ENCODE data around the gene KCNMA1.

Gene KCNMA1

DNA sequence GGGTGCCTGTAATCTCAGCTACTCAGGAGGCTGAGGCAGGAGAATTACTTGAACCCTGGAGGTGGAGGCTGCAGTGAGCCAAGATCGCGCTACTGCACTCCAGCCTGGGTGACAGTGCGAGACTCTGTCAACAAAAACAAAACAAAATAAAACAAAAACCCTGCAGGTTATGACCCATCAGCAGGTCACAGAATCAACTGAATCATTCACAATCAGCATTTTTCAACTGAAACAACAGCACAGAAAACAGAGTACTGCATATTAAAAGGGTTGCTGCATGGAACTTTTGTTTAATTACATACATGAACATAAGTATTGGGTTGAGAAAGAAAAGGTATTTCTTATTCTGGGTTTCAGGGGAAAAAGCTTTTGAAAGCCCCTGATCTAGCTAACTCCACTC is 77.6 kb downstream of the KCNMA1 start:
- DNase-seq (ENCODE audit: low read depth in 2 of 2): no peak

DNA sequence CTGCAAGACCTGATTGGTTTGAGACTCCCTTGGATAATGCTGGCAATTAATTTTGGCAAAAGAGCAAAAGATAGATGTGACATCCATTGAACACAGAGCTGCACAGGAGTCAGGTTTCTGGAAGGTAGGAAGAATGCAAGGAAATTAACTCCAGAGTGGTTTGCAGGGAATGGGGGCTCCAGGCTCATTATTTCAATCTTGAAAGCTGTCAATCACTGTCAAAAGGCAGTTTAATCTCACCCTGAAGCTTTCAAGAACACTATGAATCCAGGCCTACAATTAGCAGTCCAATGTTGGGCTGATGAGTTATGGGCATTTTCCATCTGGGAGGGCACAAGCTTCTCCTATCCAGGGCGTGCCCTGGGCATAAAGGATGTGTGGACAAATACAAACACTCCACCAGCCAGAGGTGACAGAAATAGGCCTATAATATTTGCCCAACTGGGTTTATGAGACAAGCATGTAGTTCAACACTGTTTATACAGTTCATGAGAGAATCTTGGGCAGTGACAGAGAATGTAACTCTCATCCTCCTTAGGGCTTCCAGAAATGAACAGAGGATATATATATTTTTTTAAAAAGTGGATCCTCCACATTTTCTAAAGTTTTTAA is 80.5 kb downstream of the KCNMA1 start:
- DNase-seq (ENCODE audit: low read depth in 2 of 2): no peak

DNA sequence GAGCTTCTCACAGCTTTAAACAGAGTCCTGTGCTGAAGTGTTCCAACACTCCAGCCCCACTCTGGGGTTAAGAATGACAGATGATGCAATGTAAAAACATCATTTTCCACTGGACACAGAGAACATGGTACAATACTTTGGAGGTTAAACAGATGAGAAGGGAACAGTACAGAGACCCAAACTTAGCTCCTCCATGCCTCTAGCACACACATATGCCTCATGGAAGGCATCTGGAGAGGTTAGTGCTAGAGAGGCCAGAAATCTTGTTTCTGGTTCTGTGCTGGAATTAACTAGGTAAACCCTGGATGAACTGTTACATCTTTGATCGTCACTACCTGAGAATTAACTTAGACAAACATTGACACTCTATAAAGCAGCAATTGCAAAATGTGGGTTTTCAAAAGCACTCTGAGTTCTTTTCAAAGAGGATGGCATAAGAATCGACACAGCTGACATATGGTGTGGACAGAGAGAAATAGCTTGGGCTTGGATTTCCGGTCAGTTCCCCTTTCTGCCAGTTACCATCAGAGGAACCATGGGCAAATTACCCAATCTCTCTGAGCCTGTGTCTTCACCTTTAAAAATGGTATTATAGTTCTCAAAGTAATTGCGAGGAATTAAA is 81.9 kb downstream of the KCNMA1 start:
- DNase-seq (ENCODE audit: low read depth in 2 of 2): no peak

DNA sequence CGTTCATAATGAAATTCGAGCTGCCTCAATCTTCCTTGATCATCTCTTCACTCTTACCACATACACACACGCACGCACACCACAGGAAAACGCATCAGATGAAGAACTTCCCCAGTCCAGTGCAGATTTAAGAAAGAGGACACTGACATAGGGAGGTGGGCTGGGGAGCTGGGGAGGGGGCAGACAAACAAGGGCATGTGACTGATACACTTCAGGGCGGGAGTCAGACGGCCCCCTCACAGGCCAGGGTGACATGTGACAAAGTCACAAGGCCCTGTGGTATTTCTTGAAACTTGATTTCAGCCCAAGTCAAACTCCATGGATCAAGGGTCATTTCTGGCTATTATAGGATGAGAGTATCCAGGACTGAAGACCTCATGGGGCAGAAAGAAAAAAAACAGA is 82.6 kb downstream of the KCNMA1 start:
- no peak for DNase-seq (ENCODE audit: low read depth in 2 of 2)

DNA sequence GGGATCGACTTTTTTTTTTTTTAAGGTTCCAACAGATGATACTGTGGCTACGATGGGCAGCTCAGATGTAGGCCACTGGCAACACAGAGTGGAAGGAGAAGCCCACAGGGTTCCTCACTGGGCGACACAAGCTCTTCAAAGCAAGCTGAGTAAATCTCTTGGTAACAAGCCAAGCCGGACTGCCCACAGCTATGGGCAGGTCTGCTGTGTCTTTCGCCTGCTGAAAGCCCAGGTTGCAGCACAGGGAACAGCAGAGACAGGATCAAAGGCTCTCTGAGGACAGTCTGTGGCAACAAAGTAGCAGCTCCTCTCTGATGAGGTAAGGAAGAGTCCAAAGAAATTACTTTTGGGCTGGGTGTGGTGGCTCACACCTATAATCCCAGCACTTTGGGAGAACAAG is 83.6 kb downstream of the KCNMA1 start:
- DNase-seq (ENCODE audit: low read depth in 2 of 2): no peak

DNA sequence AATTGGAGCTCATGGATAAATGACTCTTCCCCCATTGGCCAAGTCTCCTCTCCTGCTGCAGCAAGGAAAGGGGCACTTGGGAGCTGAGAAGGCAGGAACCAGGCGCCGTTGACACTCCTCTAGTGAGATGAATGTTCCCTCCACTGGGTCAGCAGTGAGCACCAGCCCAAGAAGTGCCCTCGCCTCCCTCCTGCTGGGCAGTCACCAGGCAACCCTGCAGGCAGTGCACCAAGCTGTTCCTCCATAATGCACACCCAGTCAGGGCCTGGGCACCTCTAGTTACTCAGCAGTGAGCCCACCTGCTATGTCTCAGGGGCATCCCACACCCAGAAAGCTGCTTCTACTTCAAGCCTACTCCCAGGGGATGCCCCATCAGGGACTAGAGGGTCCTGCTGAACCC is 84.3 kb downstream of the KCNMA1 start:
- no peak for DNase-seq (ENCODE audit: low read depth in 2 of 2)

DNA sequence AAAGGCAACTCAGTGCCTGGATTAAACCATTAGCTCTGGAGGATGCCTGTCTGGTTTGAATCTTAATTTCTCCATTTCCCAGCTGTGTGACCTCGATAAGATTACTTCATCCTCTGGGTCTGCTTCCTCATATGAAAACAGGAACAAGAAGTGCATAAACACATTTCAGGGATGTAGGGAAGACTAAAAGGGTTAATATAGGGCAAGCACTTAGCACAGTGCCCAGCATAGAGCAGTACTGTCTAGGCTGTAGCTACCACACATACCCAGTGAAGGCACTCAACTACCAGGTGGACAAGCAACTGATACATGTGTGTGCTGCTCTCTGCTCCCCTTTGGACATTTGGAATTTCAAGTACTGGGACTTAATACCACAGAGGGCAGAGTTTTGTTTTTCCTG is 85.4 kb downstream of the KCNMA1 start:
- DNase-seq (ENCODE audit: low read depth in 2 of 2): no peak

DNA sequence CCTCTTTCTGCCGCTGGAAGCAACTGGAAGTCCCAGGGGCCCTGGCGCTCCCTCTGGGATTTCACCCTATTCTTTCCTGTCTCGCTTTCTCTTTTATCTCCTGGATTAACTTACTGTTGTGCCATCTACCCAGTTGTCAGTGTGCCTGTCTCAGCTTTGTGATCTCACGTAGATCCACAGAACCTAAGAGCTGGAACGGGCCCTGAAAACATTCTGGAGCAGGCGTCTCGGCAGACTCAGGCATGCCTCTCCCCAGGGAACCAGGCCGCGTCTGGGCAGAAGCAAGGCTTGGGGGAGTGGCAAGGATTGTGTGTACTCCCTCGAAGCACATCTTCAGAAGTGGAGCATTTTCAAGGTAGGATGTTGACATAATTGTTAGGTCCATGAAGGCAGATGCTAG is 87.2 kb downstream of the KCNMA1 start:
- no peak for DNase-seq (ENCODE audit: low read depth in 2 of 2)

DNA sequence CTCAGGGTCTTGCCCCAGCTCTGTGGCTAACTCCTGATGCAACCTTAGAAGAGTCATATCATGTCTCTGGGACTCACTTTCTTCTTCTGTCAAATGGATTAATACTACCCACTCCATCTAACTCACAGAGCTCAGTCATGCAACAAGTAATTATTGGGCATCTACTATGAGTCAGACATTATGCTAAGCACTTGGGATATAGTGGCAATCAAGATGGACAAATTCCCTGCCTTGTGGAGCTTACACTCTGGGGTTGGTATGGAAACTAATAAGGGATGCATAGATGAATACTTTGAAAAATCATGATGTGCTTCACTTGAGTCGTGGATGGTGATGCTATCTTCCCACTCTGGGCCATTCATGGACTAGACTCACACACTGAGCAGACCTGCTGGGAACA is 88.9 kb downstream of the KCNMA1 start:
- no peak for DNase-seq (ENCODE audit: low read depth in 2 of 2)

DNA sequence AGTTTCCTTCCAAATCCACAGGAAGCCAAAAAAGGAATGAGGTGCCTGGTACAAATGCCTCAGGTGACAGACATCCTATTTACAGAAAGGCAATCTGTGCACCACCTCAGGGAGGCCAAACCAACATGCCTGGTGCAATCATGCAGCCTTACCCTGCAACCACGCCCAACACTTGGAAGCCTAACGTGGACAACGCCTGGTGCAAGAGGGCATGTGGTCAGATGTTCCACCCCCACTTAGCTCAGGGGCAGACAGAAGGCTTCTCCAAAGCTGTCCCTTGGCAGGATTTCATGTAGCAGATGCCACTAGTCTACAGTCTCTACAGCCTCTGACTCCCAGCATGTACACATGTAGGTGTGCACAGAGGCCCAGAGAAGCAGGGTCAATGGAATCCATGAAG is 89.5 kb downstream of the KCNMA1 start:
- DNase-seq (ENCODE audit: low read depth in 2 of 2): no peak

DNA sequence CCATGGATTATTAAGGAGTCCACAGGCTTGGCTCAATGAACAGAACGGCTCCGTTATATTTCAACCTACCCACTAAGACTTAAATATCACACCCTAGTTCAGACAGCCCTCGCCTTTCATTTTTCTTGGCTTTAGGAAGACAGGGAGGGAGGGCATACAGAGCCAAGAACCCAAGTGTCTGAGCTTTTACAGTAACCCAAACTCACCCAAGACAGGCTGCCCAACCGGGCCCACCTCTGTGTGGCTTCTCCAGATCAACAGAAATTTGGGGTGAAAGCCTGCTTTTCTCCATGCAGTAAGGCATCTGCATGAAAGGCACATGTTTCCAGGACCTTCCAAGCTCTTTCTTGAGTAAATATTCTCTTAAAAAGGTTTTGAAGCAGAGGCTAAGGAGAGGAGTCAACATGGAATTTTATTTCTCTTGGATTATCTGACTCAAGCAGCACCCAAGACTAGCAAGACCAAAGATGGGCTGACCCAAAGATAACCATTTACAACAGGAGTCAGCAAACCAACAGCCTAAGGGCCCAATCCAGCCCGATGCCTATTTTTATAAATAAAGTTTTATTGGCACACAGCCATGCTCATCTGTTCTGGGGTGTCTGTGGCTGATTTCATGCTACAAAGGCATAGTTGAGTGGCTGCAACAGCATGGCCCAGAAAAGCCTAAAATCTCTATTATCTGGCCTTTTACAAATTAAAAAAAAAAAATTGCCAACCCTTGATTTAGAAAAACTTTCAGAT is 90.1 kb downstream of the KCNMA1 start:
- DNase-seq (ENCODE audit: low read depth in 2 of 2): no peak

DNA sequence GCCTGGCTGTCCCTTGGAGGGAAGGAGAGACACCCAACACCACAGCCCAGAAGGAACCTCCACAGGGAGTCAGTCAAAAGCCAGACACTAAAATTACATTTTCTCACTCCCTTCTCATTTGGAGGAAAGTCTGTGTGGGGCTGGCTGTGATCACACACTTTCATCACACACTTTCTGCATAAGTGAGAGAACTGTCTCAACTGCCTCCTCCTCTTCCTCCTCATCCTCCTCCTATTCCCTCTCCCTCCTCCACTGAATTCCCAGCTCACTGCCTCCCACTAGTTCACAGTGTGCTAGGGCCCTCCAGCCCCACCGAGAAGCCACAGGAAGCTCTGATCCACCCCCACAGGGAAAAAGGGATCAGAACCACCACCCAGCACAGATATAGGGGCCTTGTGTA is 91.6 kb downstream of the KCNMA1 start:
- no peak for DNase-seq (ENCODE audit: low read depth in 2 of 2)

DNA sequence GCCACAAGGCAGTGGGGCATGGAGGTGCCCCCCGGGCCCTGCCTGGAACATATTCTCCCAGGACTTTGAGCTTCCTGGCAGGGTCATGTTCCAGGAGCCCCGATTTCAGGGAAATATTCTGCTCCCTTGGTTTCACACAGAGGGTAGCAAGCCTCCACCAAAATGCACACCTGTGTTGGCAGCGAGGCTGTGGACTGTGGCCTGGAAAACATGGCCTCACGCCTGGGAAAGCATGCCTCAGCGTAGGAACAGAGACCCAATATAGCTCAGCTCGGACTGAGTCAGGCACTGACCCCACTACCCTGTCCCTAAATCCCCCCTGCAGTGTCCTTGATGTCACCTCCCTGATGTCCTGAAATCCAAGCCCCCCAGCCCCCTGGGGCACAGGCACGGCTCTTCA is 92.0 kb downstream of the KCNMA1 start:
- DNase-seq (ENCODE audit: low read depth in 2 of 2): no peak

DNA sequence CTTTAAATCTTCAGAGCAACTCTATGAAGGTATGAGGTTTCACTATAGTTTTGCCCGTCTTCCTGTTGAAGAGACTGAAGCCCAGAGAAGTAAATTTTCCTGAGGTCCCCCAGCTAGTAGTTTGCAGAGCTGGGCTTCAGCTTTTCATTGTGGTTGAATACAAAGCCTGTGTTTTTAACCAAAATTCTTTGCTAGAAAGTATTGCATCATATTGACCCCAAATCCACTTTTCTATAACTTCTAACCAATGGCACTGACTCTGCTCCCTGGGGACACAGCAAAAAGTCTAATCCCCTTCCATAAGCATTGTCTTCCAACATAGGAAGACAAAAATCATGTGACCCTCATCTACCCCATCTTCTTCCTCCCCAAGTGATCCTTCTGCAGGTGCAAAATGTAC is 93.0 kb downstream of the KCNMA1 start:
- no peak for DNase-seq (ENCODE audit: low read depth in 2 of 2)

DNA sequence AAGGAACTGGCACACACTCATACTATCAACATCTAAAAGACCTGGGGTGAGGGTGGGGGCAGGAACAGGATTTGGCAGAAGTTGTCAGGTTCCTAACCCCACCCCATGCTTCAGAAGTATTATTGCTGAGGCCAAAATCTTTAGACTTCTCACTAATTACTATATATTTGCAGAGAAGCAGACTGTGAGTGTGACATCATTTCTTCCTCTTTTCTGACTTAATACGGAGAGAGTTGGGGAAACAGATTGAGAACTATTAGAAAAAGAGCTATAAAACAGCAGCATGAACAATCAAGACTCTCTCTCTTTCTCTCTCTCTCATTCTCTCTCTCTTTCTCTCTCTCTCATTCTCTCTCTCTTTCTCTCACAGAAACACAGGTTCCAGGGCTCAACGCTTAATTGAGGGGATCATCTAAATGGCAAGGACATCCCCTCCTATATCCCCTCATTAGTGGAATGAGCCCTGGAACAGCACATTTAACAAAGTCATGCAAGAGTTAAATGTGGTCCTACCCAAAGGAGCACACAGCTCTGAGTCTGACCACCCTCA is 94.8 kb downstream of the KCNMA1 start:
- no peak for DNase-seq (ENCODE audit: low read depth in 2 of 2)

DNA sequence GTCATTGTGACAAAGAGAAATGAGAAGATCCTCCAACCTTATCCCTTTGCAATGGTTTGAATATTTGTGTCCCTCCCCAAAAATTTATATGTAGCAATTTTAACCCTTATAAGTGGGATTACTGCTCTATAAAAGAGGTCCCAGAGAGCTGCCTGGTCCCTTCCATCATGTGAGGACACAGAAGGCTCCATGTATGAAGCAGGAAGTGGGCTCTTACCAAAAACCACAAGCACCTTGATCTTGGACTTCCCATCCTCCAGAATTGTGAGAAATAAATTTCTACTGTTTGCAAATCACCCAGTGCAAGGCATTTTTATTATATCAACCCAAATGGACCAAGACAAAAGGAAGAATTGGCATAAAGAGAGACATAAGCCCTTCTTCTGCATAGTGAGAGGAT is 95.7 kb downstream of the KCNMA1 start:
- no peak for DNase-seq (ENCODE audit: low read depth in 2 of 2)

DNA sequence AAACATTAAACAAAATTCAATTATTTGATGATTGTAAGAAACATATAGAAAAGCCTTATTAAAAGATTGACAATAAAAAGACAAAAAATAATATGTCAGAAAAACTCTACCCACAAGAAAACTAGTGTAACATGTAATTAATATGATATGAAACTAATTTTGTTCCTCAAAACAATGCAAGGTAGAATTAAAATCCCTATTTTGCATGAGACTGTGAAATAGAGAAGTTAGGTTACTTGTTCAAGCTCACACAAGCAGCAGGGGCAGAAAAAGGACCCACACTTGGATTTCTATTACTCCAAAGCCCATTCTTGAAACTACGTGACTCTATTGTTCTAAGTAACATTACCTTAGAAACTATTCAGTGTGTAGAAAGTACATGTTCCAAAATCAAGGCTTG is 96.4 kb downstream of the KCNMA1 start:
- DNase-seq (ENCODE audit: low read depth in 2 of 2): no peak

DNA sequence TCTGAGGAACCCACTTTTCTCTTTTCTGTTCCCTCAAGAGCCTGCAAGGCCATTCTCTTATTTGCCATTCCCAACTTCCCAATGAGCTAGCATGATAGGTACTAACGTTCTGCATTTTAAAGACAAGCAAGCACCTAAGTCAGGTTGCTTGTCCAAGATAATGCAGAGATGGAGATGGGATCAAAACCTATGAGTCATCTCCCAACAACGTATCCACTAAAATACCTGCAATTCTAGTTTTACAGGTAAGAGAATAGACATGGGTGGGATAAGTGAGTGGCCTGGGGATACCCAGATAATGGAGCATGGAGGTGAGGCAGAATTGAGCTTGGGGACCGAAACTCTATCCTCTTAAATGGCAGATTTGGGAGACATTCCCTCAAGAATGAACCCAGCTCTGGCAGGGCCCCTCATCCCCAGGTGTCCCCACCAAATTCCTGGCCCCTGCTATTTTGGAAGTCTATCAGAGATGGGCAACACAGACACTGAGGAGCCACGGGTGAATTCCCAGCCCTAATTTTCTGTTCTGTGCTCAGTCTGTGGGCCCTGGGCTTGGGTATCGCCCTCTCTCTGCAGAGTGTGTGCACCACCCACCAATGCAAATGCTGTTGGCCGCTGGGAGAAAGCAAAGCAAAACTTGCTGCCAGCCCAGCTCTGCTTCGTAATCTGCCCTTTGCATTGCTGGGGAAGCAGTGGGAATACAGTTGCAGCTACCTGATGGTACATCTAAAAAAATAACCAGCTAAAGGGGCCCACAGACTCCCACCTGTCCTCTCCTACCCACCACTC is 98.3 kb downstream of the KCNMA1 start:
- DNase-seq (ENCODE audit: low read depth in 2 of 2): no peak

DNA sequence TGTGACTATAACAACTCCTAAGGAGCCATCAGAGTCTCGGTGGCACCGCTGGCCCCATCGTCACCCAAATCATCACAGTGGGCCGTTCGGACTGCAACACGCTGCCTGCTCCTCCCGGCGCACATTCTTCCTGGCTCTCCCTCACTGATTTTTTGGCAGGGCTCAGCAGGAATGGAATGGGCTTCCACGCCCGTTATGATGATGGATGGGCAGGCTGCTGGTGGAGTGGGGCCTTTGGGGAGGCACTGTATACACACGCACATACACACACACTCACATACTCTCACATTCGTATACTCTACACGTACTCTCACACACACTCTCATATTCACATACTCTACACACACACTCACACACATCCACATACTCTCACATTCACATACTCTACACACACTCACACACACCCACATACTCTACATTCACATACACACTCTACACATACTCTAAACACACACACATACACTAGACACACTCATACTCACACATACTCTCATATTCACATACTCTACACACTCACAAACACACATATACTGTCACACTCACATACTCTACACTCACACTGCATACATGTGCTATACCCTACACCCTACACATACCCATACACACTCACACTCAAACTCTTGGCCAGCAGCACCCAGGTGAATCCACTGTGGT is 99.8 kb downstream of the KCNMA1 start:
- no peak for DNase-seq (ENCODE audit: low read depth in 2 of 2)

DNA sequence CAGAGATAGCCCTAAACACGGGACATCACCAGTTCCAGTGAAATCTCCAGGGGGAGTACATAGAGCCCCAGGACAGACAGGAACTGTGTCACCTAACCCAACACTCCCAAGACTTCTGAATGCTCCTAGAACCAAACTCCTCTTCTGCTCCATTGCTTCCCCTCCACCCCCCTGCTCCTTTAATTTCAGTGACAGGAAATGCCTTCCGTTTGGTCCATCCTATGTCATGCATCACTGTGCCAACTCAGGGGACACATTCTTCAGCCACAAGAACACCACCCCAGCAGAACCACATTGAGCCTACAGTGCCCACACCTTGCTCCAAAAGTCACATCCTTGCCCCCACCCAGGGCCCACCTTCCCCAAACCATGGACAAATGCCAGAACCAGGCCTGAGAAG is 100.5 kb downstream of the KCNMA1 start:
- no peak for DNase-seq (ENCODE audit: low read depth in 2 of 2)

DNA sequence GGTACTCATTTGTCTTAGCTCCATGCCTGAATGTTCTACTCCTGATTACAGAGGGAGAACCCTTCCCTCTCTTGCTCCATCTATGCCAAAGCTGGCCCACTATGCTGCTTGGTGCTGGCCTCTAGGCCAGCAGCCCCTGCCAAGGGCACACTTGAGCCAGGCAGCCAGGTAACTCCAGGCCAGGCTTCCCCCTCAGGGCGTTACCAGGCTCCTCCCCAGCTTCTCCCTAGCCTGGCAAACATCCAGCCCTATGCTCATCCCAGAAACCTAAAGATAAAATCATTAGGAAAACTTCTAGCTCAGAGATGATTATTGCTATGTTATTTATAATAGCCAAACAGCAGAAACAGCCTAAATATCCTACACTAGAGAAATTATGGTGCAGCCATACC is 103.7 kb downstream of the KCNMA1 start:
- DNase-seq (ENCODE audit: low read depth in 2 of 2): no peak

Data from stimulated activated CD8-positive, alpha-beta memory T cell treated with anti-CD3 and anti-CD28 coated beads, Interleukin-2, amount 100 ng/mL, for 48 hours (primary cell).